ENCODE results near the gene FICD.

DNA sequence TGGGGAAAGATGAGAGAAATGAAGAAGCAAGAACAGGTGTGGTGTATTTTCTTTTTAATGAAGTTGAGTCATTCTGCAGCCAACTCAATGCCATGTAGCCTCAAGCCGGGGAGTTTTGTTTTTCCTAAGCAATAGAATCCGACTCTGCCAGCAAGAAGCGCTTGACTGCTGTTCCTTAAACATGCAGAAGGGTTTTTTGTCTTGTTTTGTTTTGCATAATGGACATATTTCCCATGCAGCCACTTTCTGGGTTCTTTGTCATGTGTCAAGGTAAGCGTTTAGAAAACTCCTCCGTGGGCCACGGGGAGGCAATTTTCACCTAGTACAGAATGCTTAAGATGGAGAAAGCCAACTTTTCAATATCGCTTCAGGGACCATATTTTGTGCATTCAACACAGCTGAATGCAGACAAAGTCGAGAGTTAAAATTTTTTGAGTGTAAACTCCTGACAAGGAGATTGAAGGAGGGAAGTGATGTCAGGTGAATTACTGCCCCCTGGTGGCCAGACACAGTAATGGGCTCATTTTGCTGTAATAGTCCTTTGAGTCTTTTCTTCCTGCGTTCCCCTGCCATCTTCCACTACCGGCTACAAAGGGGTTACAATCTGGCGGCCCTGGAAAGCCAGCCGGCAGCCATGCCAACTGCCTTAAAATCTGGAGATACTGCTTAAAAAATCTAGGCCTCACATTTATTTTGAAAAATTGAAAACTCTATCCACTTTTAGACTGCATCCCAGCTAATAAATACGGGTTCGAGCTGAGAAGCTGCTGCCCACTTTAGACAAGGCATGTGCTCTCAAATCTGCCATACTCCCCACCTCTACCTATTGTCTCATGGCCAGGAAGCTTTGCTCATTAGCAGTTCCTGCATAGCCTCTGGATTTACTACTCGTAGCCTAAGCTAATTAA lies 3.2 kb upstream of the FICD start:
- TF ChIP-seq, protein P1, sequence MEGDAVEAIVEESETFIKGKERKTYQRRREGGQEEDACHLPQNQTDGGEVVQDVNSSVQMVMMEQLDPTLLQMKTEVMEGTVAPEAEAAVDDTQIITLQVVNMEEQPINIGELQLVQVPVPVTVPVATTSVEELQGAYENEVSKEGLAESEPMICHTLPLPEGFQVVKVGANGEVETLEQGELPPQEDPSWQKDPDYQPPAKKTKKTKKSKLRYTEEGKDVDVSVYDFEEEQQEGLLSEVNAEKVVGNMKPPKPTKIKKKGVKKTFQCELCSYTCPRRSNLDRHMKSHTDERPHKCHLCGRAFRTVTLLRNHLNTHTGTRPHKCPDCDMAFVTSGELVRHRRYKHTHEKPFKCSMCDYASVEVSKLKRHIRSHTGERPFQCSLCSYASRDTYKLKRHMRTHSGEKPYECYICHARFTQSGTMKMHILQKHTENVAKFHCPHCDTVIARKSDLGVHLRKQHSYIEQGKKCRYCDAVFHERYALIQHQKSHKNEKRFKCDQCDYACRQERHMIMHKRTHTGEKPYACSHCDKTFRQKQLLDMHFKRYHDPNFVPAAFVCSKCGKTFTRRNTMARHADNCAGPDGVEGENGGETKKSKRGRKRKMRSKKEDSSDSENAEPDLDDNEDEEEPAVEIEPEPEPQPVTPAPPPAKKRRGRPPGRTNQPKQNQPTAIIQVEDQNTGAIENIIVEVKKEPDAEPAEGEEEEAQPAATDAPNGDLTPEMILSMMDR (IDR thresholded peaks at IDR 0.05; ENCODE audit: poor library complexity, severe bottlenecking): peak; percentile 94
- TF ChIP-seq EP300 (conservative IDR thresholded peaks at IDR 0.05; ENCODE audit: poor library complexity, severe bottlenecking): peak; percentile 22
- no peak for TF ChIP-seq EZH2 (IDR thresholded peaks at IDR 0.05; ENCODE audit: borderline replicate concordance, insufficient read depth, low read length, poor library complexity, severe bottlenecking)
- no peak for TF ChIP-seq POLR2AphosphoS5 (IDR thresholded peaks at IDR 0.05)
- TF ChIP-seq, protein P2, sequence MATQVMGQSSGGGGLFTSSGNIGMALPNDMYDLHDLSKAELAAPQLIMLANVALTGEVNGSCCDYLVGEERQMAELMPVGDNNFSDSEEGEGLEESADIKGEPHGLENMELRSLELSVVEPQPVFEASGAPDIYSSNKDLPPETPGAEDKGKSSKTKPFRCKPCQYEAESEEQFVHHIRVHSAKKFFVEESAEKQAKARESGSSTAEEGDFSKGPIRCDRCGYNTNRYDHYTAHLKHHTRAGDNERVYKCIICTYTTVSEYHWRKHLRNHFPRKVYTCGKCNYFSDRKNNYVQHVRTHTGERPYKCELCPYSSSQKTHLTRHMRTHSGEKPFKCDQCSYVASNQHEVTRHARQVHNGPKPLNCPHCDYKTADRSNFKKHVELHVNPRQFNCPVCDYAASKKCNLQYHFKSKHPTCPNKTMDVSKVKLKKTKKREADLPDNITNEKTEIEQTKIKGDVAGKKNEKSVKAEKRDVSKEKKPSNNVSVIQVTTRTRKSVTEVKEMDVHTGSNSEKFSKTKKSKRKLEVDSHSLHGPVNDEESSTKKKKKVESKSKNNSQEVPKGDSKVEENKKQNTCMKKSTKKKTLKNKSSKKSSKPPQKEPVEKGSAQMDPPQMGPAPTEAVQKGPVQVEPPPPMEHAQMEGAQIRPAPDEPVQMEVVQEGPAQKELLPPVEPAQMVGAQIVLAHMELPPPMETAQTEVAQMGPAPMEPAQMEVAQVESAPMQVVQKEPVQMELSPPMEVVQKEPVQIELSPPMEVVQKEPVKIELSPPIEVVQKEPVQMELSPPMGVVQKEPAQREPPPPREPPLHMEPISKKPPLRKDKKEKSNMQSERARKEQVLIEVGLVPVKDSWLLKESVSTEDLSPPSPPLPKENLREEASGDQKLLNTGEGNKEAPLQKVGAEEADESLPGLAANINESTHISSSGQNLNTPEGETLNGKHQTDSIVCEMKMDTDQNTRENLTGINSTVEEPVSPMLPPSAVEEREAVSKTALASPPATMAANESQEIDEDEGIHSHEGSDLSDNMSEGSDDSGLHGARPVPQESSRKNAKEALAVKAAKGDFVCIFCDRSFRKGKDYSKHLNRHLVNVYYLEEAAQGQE (IDR thresholded peaks at IDR 0.05; ENCODE audit: borderline replicate concordance): no peak

All from neural cell (in vitro differentiated cells).